NCI-H2196 (cell line): ENCODE data around the gene COMMD8.
"Not testable (repeated sequence)": the region's sequence is repeated elsewhere in the genome, so short reads cannot be mapped to it uniquely, and the experiment has no call there.

Experiments used
- DNase-seq: peaks from one replicate; lab custom pipeline; 2025; ENCODE audit not compliant: unreplicated experiment; lab: John Stamatoyannopoulos, UW

The COMMD8 gene

GRCh38 chr4:47463235-47463956, at the start of gene COMMD8:
COMMD8 (minus strand) TSS chr4:47463702; CDS start chr4:47463651, 51 bp downstream.
- peak; percentile 97 for DNase-seq

GRCh38 chr4:47510506-47511143, 47.1 kb upstream of the COMMD8 start:
- no peak for DNase-seq

GRCh38 chr4:47505666-47506065, 42.2 kb upstream of the COMMD8 start:
- no peak for DNase-seq

- DNase-seq = no peak
Measured at GRCh38 chr4:47505147-47505546, 41.6 kb upstream of the COMMD8 start.

- DNase-seq = no peak
Measured at GRCh38 chr4:47500776-47501175, 37.3 kb upstream of the COMMD8 start.

- no peak for DNase-seq
Measured at GRCh38 chr4:47499700-47500099, 36.2 kb upstream of the COMMD8 start.

- no peak for DNase-seq
Measured at GRCh38 chr4:47498899-47499298, 35.4 kb upstream of the COMMD8 start.

GRCh38 chr4:47494124-47494430, 30.6 kb upstream of the COMMD8 start:
- no peak for DNase-seq

GRCh38 chr4:47493238-47494123, 30.0 kb upstream of the COMMD8 start:
- no peak for DNase-seq

- DNase-seq = no peak
Measured at GRCh38 chr4:47490550-47490949, 27.0 kb upstream of the COMMD8 start.

GRCh38 chr4:47488706-47489105, 25.2 kb upstream of the COMMD8 start:
- no peak for DNase-seq

GRCh38 chr4:47486727-47487126, 23.2 kb upstream of the COMMD8 start:
- not testable (repeated sequence) for DNase-seq

- no peak for DNase-seq
Measured at GRCh38 chr4:47486231-47486673, 22.8 kb upstream of the COMMD8 start.

GRCh38 chr4:47485768-47486167, 22.3 kb upstream of the COMMD8 start:
- DNase-seq = no peak

- peak; percentile 80 for DNase-seq
Measured at GRCh38 chr4:47485047-47485692, 21.7 kb upstream of the COMMD8 start, which contains the start of gene ATP10D. ATP10D (plus strand) TSS chr4:47485275; CDS start chr4:47512541, 27,266 bp downstream.

GRCh38 chr4:47484168-47484567, 20.7 kb upstream of the COMMD8 start:
- DNase-seq = no peak

GRCh38 chr4:47483745-47484144, 20.2 kb upstream of the COMMD8 start:
- no peak for DNase-seq

- no peak for DNase-seq
Measured at GRCh38 chr4:47482326-47482725, 18.8 kb upstream of the COMMD8 start.

GRCh38 chr4:47478804-47479203, 15.3 kb upstream of the COMMD8 start:
- DNase-seq = no peak

GRCh38 chr4:47475411-47475810, 11.9 kb upstream of the COMMD8 start:
- no peak for DNase-seq

GRCh38 chr4:47474799-47475198, 11.3 kb upstream of the COMMD8 start:
- DNase-seq = no peak
